Hematopoietic multipotent progenitor cell (in vitro differentiated cells): Measurements from ENCODE around the gene ARR3. TPM values are rescaled to one million over a fixed set of nuclear protein-coding genes. Genes with fewer than 3 reads are reported as not detected.
"Not testable (repeated sequence)": the region's sequence is repeated elsewhere in the genome, so short reads cannot be mapped to it uniquely, and the experiment has no call there.

Experiments used
- DNase-seq, 3 donors: peaks; one replicate each; pipeline ENCODE4 v3.0.0-alpha.2; 2011 to 2015; ENCODE audit warnings: low read depth in 2 of 3, low spot score in 2 of 3
- total RNA-seq: library from RNA; depleted of rRNA; stranded (reverse); fragments of >200 nt; gene quantifications from one replicate; pipeline ENCODE4 v1.2.3, GENCODE V29; 2012

The ARR3 gene
- total RNA-seq = not detected

DNA sequence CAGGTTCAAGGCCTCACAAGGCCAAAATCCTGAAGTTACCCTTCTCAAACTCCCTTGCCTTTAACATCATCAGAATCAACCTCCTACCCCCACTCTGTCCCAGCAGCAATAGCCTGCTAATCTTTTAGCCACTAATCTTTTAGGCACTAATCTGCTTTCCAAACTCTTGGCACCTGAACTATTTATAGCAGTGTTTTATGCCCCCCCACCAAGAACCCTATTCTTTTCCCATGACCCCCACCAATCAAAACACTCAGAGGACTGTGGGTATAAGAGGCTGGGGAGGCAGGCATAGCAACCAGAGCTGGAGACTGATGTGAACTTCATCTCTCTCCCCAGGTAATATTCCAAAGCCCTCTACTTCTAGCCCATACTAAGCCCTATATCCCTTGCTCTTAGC is at the start of gene ARR3:
Gene ARR3 (plus strand): TSS at position 301 of the 400 bp plus-strand sequence. CDS start 1,052 bp downstream, outside the sequence.
- no peak for DNase-seq

DNA sequence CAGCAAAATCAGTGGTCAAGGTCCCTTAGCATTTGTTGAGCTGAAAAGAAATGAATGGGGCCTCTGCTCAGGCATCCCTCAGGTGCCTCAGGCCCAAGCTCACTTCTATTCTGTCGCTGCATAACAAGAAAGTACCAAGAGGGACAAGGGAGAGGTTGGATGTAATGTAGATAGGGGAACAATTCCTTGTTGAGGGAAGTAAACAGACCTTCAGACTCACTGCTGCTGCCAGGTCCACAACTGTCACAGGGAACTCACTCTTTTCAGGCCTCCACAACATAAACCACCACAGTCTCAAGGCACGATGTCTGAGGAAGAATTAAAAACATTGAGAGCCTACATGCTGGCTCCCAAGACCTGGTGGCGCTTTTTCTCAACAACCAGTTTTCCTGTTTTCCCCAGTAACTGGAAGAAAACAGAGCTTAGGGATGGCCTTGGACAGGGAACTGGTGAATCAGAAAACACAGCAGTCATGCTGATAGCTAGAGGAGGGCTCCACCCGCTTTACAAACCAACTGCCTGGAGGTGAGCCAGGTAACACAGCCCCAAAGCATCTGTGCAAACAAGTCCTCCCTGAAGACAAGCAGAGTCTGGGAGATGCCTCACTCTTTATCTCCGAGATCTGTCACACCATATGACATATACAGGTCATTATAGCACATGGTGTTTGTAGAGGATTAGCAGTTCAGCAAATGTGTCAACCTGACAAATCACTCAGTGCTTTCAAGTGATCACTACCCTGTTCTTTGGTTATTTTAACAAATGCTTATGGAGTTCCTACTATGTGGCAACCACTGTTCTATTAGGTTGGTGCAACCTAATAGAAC is 48.0 kb upstream of the ARR3 start:
- no peak for DNase-seq

- no peak for DNase-seq
Observed at GRCh38 chrX:70226048-70226447, 42.1 kb upstream of the ARR3 start.

DNA sequence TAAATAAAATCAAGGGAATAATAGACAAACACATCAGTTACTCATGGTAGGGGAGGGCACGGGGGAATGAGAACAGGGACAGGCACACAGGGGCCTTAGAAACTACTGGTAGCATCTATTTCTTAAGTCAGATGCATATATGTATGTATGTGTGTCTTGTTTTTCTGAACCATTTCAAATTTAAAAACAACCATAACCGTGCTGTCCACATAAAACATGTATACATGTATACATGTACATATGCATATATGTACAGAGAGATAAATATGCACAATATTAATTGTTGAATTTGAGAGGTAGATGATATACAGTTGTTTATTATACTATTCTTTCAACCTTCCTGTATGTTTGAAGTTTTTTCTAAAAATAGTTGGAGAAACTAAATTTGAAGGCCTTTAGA is 41.4 kb upstream of the ARR3 start:
- no peak for DNase-seq

DNA sequence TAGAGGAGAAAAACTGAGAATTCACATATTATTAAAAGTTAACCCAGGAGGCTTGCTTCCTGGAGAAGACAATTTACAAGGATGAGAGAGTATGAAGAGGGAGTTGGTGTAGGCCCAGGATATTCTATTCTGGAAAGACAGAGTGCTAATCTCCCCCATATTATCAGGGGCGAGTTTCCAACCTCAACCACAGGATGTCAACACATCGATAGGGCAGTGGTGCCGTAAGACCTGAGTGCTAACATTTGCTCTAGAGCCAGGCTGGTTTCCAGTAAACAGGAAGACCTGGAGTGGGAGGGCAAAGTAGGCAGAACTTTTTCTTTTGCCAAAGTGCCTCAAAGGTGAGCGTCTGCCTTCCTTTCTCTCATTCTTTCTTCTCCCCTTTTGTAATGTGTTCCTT is 36.5 kb upstream of the ARR3 start:
- DNase-seq = no peak

- no peak for DNase-seq
Observed at GRCh38 chrX:70234355-70234754, 33.8 kb upstream of the ARR3 start, which contains the start of gene AWAT1. Gene AWAT1 (plus strand): TSS chrX:70234655. CDS start chrX:70234696, 41 bp downstream.

GRCh38 chrX:70240751-70241150 is 27.4 kb upstream of the ARR3 start:
- DNase-seq = no peak

GRCh38 chrX:70241501-70241900 is 26.6 kb upstream of the ARR3 start:
- no peak for DNase-seq

- not testable (repeated sequence) for DNase-seq
Observed at GRCh38 chrX:70243601-70244000, 24.5 kb upstream of the ARR3 start.

DNA sequence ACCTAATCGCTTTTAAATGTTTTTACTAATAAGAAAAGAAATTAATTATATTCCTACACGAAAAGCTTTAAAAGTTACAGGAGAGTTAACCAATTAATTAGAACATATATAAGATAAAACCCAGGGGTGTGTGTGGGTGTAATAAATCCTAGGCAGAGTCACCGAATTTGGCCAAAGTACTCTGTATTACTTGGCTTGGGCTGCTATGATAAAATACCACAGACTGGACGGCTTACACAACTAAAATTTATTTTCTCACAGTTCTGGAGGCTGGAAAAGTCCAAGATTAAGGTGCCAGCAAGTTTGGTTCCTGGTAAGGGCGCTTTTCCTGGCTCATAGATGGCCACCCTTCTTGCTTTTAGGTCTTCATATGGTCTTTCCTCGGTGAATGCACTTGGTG is 23.3 kb upstream of the ARR3 start:
- DNase-seq = no peak

- no peak for DNase-seq
Observed at GRCh38 chrX:70247252-70247651, 20.9 kb upstream of the ARR3 start.

DNA sequence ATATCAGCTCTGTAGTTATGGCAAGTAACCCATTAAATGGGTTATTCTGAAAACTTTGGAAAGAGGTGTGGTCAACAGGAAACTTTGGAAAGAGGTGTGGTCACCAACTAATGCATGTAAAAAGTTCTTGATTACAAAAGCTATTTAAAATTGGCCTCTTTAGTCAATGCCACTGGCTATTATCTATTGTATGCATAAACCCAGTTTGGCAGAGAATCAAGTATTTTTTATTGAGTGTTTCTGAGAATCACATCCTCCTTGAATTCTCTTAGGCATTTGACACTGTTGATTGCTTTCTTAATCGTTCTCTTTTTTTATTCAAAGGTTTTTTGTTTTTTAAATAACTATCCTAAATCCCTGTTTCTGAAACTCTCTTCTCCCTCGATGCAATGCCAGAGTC is 15.6 kb upstream of the ARR3 start:
- DNase-seq = no peak

- no peak for DNase-seq
Observed at GRCh38 chrX:70253377-70254062, 14.6 kb upstream of the ARR3 start.

DNA sequence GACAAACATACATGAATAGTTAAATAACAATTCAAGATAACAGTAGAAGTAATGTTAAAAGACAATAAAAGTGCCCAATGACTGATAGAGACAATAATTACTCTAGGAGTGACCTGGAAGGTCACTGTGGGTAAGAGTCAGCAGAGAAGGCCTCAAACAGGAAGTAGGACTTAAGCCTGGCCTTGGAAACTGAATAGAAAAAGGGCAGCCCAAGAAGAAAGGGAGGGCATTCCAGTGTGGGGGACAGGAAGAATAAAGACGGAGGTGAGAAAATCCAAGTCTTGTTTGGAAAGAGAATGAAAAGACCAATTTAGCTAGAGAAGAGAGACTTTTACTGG is 14.1 kb upstream of the ARR3 start:
- no peak for DNase-seq

- no peak for DNase-seq
Observed at GRCh38 chrX:70254909-70255308, 13.2 kb upstream of the ARR3 start.

- DNase-seq = no peak
Observed at GRCh38 chrX:70255452-70255851, 12.7 kb upstream of the ARR3 start.

GRCh38 chrX:70257423-70258288 is 10.5 kb upstream of the ARR3 start:
- no peak for DNase-seq

GRCh38 chrX:70260104-70260503 is 8.0 kb upstream of the ARR3 start, which contains the start of gene P2RY4:
Gene P2RY4 (minus strand): TSS chrX:70260204. CDS start chrX:70259624, 580 bp downstream.
- no peak for DNase-seq

DNA sequence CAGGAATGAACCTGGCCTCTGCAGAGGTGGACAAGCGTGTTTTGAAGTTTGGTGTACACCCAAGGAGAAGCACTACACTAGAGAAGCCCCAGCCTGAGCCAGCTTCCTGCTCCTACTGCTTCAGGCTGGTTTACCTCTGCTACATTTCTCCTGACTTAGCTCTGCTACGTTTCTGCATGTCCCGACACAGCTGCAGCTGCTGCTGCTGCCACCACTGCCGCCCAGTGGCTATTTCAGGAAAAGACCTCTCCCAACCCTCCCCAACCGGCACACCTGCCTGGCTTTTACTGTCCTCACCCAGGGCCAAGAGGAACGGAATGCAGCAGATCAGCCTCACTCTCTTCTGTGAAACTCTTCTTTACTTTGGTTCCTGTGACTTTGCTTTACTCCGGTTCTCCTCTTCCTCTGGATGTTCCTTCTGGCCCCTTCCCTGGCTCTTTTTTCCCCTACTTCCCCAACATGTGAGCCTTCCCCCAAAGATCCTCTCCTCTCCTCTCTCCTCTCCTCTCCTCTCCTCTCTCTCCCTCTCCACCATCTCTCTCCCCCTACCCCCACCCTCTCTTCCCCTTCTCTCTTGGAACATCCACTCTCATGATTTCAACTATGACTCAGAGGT is 5.1 kb upstream of the ARR3 start:
- DNase-seq = peak in 2 of 3 donors; percentile 1 to 11

DNA sequence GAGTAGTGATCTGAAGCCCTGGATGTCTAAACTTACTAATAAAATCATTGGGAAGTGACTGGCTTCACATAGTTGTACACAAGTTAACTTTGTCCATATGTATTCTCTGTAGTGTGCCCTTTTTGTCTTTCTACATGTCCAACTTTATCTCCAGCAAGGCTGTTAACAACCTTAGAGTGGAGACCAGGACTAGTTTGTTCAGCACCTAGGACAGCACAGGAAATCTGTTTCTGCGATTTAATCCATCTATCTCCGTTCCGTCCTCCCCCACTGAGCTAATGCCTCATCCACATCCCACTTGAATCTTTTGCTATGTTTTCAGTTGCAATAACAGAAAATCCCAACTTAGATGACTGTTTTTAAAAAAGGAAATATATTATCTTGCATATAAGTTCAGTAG is 3.4 kb upstream of the ARR3 start:
- DNase-seq = no peak

DNA sequence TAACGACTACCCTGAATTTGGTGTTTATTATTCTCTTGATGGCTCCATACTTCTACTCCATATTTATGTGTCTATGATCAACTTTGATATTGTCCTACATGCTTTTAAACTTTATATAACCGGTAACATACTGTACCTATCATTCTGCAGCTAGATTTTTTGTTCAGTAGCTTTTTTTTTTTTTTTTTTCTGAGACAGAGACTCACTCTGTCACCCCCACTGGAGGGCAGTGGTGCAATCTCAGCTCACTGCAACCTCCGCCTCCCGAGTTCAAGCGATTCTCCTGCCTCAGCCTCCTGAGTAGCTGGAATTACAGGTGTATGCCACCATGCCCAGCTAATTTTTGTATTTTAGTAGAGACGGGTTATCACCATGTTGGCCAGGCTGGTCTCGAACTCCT is 5.9 kb downstream of the ARR3 start:
- DNase-seq = not testable (repeated sequence)
